SH-SY5Y (cell line): Measurements from ENCODE around the gene MOB2.

ENCODE experiments used
- GATA2 ChIP-seq: IDR thresholded peaks from 2 replicates; pipeline ENCODE4 v1.6.1; 2011; ENCODE audit warnings: mild to moderate bottlenecking, low read depth, low read length
- GATA3 ChIP-seq: IDR thresholded peaks from 2 replicates; pipeline ENCODE4 v1.6.1; 2011; ENCODE audit warnings: low read depth, mild to moderate bottlenecking, low read length, moderate library complexity

DNA sequence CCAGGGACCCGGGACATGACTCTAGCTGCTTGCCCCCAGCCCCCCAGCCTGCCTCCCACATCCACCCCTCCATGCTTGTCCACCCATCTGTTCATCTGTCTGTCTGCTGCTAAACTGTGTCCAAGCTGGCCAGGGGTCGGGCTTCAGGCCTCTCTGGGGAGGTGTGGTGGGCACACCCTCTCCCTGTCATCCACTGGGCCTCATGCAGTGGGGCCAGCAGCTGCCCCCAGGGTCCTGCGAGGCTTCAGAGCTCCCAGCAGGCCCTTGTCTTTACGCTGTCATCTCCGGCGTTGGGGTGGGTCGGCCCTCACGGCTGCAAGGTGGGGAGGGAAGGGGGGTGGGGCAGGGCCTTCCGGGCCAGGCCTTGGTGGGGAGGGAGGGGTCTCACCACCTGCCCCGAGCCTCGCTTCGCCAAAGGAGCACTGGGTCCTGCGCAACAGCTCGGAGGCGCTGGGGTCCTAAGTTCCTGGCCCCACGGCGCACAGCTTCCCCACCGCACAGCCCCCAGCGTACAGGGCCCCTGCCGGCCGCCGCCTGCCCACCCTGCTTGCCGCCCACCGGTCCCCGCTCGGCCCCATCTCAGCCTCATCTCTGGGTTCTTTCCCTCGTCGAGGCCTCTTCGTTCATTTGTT is 26.7 kb downstream of the MOB2 start:
- TF ChIP-seq GATA2 (no peak), GATA3 (no peak)
